ENCODE measurements around the gene ITGB3. TPM values are rescaled to one million over a fixed set of nuclear protein-coding genes. Genes with fewer than 3 reads are reported as not detected.

Gene ITGB3
- 10 to 100 TPM; 48.6 to 61.5 (median 54.9) TPM for total RNA-seq

GRCh38 chr17:47253541-47254402 lies at the start of gene ITGB3:
Gene ITGB3 (plus strand): TSS chr17:47253827. CDS start chr17:47253862, 35 bp downstream.
- under 1% methylated on average over 51 of the region's 112 CpGs for WGBS
- Histone ChIP-seq H3K36me3 (no peaks in the 10 kb centered on the region), H3K27ac (replicated peaks in 1 of 4) (peak within 1 kb of the TSS; percentile 87 to 91 (median 88)), H3K27me3 (peaks cover 0 to 5% (median 0%) of the 10 kb centered on the region in 4 donors), H3K4me1 (peaks cover 19 to 55% (median 52%) of the 10 kb centered on the region in 4 donors), H3K9me3 (no peaks in the 10 kb centered on the region), H3K4me3 (peak within 1 kb of the TSS; percentile 81 to 96 (median 88))
- peak; percentile 53 to 88 for TF ChIP-seq POLR2AphosphoS5 (IDR thresholded peaks at IDR 0.05)
- TF ChIP-seq EP300 (IDR thresholded peaks at IDR 0.05) = no peak
- peak; percentile 39 to 67 (median 53) for TF ChIP-seq CTCF (IDR thresholded peaks at IDR 0.05)
- no peak for TF ChIP-seq POLR2A (IDR thresholded peaks at IDR 0.05; ENCODE audit: low read depth)
- DNase-seq (ENCODE audit: extremely low spot score) = no peak
- intact Hi-C loops (cut with DNase I) = no loop called here

GRCh38 chr17:47203984-47204721 lies 49.5 kb upstream of the ITGB3 start:
- Histone ChIP-seq H3K27me3 (no peaks in the 10 kb centered on the region), H3K36me3 (no peaks in the 10 kb centered on the region), H3K4me3 (no peak overlapping the region), H3K4me1 (peaks cover 23 to 26% (median 25%) of the 10 kb centered on the region in 4 donors), H3K27ac (replicated peaks in 1 of 4) (peak overlapping the region; percentile 67 to 76 (median 70)), H3K9me3 (no peaks in the 10 kb centered on the region)
- WGBS = 75% methylated on average over 6 of the region's 6 CpGs
- intact Hi-C loops (cut with DNase I) = no loop called here
- no peak for DNase-seq (ENCODE audit: extremely low spot score)
- TF ChIP-seq CTCF (IDR thresholded peaks at IDR 0.05) = no peak
- TF ChIP-seq POLR2AphosphoS5 (IDR thresholded peaks at IDR 0.05) = no peak
- no peak for TF ChIP-seq EP300 (IDR thresholded peaks at IDR 0.05)
- no peak for TF ChIP-seq POLR2A (IDR thresholded peaks at IDR 0.05; ENCODE audit: low read depth)

GRCh38 chr17:47204722-47205418 lies 48.8 kb upstream of the ITGB3 start:
- H3K27ac ChIP-seq (replicated peaks in 1 of 4) = peak overlapping the region; percentile 67 to 76 (median 70)
- H3K36me3 ChIP-seq = no peaks in the 10 kb centered on the region
- H3K4me3 ChIP-seq = peak overlapping the region in 2 of 4 donors; percentile 20 to 21
- H3K27me3 ChIP-seq = no peaks in the 10 kb centered on the region
- DNase-seq (ENCODE audit: extremely low spot score) = no peak
- 58% methylated on average over 6 of the region's 6 CpGs for WGBS
- H3K4me1 ChIP-seq = peaks cover 24 to 26% (median 25%) of the 10 kb centered on the region in 4 donors
- intact Hi-C loops (cut with DNase I) = no loop called here
- TF ChIP-seq POLR2AphosphoS5 (IDR thresholded peaks at IDR 0.05) = peak in 1 of 2 donors; percentile 28
- no peak for TF ChIP-seq EP300 (IDR thresholded peaks at IDR 0.05)
- no peaks in the 10 kb centered on the region for H3K9me3 ChIP-seq

GRCh38 chr17:47205419-47205963 lies 48.1 kb upstream of the ITGB3 start:
- intact Hi-C loops (cut with DNase I) = no loop called here

More at GRCh38 chr17:47205419-47205963, 48.1 kb upstream of the ITGB3 start:
- Histone ChIP-seq H3K4me3 (peak overlapping the region in 2 of 4 donors; percentile 20 to 21), H3K4me1 (peaks cover 25 to 28% (median 26%) of the 10 kb centered on the region in 4 donors), H3K27me3 (no peaks in the 10 kb centered on the region), H3K9me3 (no peaks in the 10 kb centered on the region), H3K36me3 (no peaks in the 10 kb centered on the region), H3K27ac (replicated peaks in 1 of 4) (peak overlapping the region; percentile 67 to 76 (median 70))
- DNase-seq (ENCODE audit: extremely low spot score) = no peak
- WGBS = 65% methylated on average over 9 of the region's 9 CpGs
- TF ChIP-seq CTCF (IDR thresholded peaks at IDR 0.05) (no peak), POLR2A (IDR thresholded peaks at IDR 0.05; ENCODE audit: low read depth) (no peak), POLR2AphosphoS5 (IDR thresholded peaks at IDR 0.05) (peak in 1 of 2 donors; percentile 28), EP300 (IDR thresholded peaks at IDR 0.05) (no peak)

All from esophagus muscularis mucosa (tissue), 4 donors.